Endodermal cell (in vitro differentiated cells): ENCODE measurements around the gene HARS2. TPM values are rescaled to one million over a fixed set of nuclear protein-coding genes. Genes with fewer than 3 reads are reported as not detected.
"Not testable (repeated sequence)": the region's sequence is repeated elsewhere in the genome, so short reads cannot be mapped to it uniquely, and the experiment has no call there.

Experiments
- DNase-seq: peaks from one replicate; pipeline ENCODE4 v3.0.0-alpha.2; 2017
- H3K27ac ChIP-seq: 2 replicates; pipeline ENCODE4 v1.5.1; 2013; ENCODE audit warnings: mild to moderate bottlenecking, low read depth, low read length, moderate library complexity
- H3K27me3 ChIP-seq: 2 replicates; pipeline ENCODE4 v1.6.1; 2013; ENCODE audit warnings: mild to moderate bottlenecking, low read length, moderate library complexity; ENCODE audit not compliant: insufficient read depth, control insufficient read depth, poor library complexity, severe bottlenecking
- H3K36me3 ChIP-seq: 2 replicates; pipeline ENCODE4 v1.7.0; 2013; ENCODE audit warnings: mild to moderate bottlenecking, low read length, moderate library complexity; ENCODE audit not compliant: control insufficient read depth, insufficient read depth
- H3K4me1 ChIP-seq: one replicate; pipeline ENCODE4 v1.7.0; 2013; ENCODE audit warnings: low read length; ENCODE audit not compliant: control insufficient read depth, insufficient read depth
- H3K4me3 ChIP-seq: 2 replicates; pipeline ENCODE4 v1.5.1; 2013; ENCODE audit warnings: mild to moderate bottlenecking, low read length, moderate library complexity
- H3K9ac ChIP-seq: 2 replicates; pipeline ENCODE4 v1.6.1; 2013; ENCODE audit warnings: mild to moderate bottlenecking, low read length, moderate library complexity; ENCODE audit not compliant: poor library complexity, severe bottlenecking; ENCODE audit errors: extremely low read depth
- H3K9me3 ChIP-seq: 2 replicates; pipeline ENCODE4 v1.6.1; 2013; ENCODE audit warnings: mild to moderate bottlenecking, low read length, moderate library complexity; ENCODE audit not compliant: control insufficient read depth
- H3K27ac Mint-ChIP-seq: 2 replicates; pipeline ENCODE4 v1.8.0; 2020; ENCODE audit warnings: mixed read lengths
- H3K27me3 Mint-ChIP-seq: 2 replicates; pipeline ENCODE4 v1.8.0; 2021; ENCODE audit warnings: mild to moderate bottlenecking, mixed read lengths; ENCODE audit not compliant: insufficient read depth
- H3K36me3 Mint-ChIP-seq: 2 replicates; pipeline ENCODE4 v1.8.0; 2020; ENCODE audit warnings: low read depth, mixed read lengths
- H3K4me1 Mint-ChIP-seq: 2 replicates; pipeline ENCODE4 v1.8.0; 2020; ENCODE audit warnings: mixed read lengths
- H3K4me3 Mint-ChIP-seq: 2 replicates; pipeline ENCODE4 v1.8.0; 2020; ENCODE audit warnings: mild to moderate bottlenecking, moderate library complexity, mixed read lengths
- H3K9me3 Mint-ChIP-seq: 2 replicates; pipeline ENCODE4 v1.8.0; 2020; ENCODE audit warnings: mild to moderate bottlenecking, mixed read lengths
- WGBS, 2 experiments: methylation state at CpG; one replicate each; pipeline versions ENCODE4 v1.1.5 to v1.1.7; 2013; ENCODE audit warnings: missing lambda C conversion rate in 2 of 2, mixed read lengths in 1 of 2; ENCODE audit not compliant: insufficient coverage in 1 of 2, insufficient read length in 1 of 2; 5-methylcytosine and 5-hydroxymethylcytosine counted together
- total RNA-seq, 2 donors: library from RNA; stranded (reverse); fragmentation: NEBNext Ultra II Directional in 1 of 2; extraction: Animal tissue kit (Norgen Biotek cat#: 25700) in 1 of 2; gene quantifications; 2 replicates in 1 of 2; 3 replicates in 1 of 2; pipeline ENCODE4 v1.2.1, GENCODE V29; 2021
- TF ChIP-seq, protein P1 (sequence below): fragments of 200-600 bp; sonication (generic); conservative IDR thresholded peaks from 2 replicates; pipeline ENCODE4 v1.5.0; 2021; ENCODE audit warnings: antibody characterized with exemption, mild to moderate bottlenecking

HARS2 gene
- total RNA-seq, 2 donors from 2014 or later: 30.9 to 35.5 TPM

DNA sequence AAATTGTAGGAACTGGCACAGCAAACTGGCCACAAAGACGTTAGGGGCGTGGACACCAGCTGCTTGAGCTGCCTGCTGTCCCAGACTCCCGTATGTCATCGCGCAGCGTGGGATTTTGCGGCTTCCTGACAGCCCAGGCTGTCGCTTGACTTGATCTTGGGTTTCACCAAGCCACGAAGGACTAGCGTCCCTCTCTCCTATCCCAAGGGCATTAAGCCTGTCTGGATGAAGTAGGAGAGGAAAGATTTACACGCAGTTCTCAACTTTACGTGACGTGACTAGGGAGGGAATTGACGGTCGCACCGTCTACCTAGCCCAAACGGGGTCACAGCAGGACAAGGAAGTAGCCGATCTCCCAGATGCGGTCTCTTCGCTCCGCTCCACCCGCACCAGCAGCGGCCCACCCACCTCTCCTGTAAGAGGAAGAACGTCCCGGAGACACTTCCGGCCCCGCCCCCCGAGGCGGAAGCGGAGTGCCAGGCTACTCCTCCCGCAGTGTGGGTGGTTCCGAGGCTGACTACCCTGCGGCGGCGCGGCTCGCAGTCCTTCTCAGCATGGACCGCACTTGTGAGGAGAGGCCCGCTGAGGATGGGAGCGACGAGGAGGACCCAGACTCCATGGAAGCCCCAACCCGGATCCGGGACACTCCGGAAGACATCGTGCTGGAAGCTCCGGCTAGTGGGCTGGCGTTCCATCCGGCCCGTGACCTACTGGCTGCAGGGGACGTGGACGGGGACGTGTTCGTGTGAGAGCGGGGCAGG lies 26.7 kb upstream of the HARS2 start, which contains the start of gene WDR55:
TSS of gene WDR55 (plus strand) at position 546 of the 761 bp plus-strand sequence. CDS start at position 555, 9 bp downstream.
- 1% methylated on average over 37 to 54 of the region's 54 CpGs for WGBS, 2 experiments
- peak within 1 kb of the TSS; percentile 91 for H3K27ac Mint-ChIP-seq
- H3K36me3 ChIP-seq: peaks cover 58% of the 10 kb centered on the region
- no peaks in the 10 kb centered on the region for H3K27me3 Mint-ChIP-seq
- no peaks in the 10 kb centered on the region for H3K4me1 ChIP-seq
- TF ChIP-seq, protein P1, sequence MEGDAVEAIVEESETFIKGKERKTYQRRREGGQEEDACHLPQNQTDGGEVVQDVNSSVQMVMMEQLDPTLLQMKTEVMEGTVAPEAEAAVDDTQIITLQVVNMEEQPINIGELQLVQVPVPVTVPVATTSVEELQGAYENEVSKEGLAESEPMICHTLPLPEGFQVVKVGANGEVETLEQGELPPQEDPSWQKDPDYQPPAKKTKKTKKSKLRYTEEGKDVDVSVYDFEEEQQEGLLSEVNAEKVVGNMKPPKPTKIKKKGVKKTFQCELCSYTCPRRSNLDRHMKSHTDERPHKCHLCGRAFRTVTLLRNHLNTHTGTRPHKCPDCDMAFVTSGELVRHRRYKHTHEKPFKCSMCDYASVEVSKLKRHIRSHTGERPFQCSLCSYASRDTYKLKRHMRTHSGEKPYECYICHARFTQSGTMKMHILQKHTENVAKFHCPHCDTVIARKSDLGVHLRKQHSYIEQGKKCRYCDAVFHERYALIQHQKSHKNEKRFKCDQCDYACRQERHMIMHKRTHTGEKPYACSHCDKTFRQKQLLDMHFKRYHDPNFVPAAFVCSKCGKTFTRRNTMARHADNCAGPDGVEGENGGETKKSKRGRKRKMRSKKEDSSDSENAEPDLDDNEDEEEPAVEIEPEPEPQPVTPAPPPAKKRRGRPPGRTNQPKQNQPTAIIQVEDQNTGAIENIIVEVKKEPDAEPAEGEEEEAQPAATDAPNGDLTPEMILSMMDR: no peak
- H3K9me3 Mint-ChIP-seq: no peaks in the 10 kb centered on the region
- no peaks in the 10 kb centered on the region for H3K27me3 ChIP-seq
- peaks cover 66% of the 10 kb centered on the region for H3K36me3 Mint-ChIP-seq
- peak within 1 kb of the TSS; percentile 52 for H3K9ac ChIP-seq
- peak within 1 kb of the TSS; percentile 72 for H3K27ac ChIP-seq
- peak; percentile 98 for DNase-seq
- H3K4me1 Mint-ChIP-seq: peaks cover 8% of the 10 kb centered on the region
- H3K4me3 ChIP-seq: peak within 1 kb of the TSS; percentile 87
- H3K9me3 ChIP-seq: no peaks in the 10 kb centered on the region
- H3K4me3 Mint-ChIP-seq: peak within 1 kb of the TSS; percentile 99

DNA sequence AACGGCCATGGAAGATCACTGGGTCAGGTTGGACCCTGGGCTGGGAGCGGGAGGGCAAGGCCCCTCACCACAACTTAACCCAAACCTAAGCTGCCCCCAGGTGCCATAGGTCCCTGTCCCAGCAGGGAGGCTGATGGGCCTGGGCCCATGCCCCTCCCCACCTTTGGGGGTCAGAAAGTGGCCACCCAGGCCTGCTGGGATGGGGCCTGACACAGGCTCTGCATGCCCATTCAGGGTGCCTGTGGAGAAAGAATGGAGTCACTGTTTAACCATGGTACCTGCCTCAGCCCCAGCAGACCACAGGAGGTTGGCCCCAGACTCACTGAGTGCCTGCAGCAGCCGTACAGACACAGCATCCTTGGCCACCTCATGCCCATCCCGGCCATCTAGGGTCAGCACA lies 20.2 kb upstream of the HARS2 start:
- not testable (repeated sequence) for H3K4me3 Mint-ChIP-seq, H3K9me3 ChIP-seq, H3K9ac ChIP-seq, DNase-seq, H3K4me1 ChIP-seq, H3K9me3 Mint-ChIP-seq, H3K27ac Mint-ChIP-seq, H3K4me3 ChIP-seq, H3K27ac ChIP-seq, H3K27me3 Mint-ChIP-seq, H3K27me3 ChIP-seq
- peaks cover 68% of the 10 kb centered on the region for H3K36me3 Mint-ChIP-seq
- peaks cover 50% of the 10 kb centered on the region for H3K36me3 ChIP-seq
- 100% methylated on average over 2 of the region's 4 CpGs; no CpG with 5 or more reads in 1 of the 2 experiments for WGBS, 2 experiments
- H3K4me1 Mint-ChIP-seq: peaks cover 10% of the 10 kb centered on the region

DNA sequence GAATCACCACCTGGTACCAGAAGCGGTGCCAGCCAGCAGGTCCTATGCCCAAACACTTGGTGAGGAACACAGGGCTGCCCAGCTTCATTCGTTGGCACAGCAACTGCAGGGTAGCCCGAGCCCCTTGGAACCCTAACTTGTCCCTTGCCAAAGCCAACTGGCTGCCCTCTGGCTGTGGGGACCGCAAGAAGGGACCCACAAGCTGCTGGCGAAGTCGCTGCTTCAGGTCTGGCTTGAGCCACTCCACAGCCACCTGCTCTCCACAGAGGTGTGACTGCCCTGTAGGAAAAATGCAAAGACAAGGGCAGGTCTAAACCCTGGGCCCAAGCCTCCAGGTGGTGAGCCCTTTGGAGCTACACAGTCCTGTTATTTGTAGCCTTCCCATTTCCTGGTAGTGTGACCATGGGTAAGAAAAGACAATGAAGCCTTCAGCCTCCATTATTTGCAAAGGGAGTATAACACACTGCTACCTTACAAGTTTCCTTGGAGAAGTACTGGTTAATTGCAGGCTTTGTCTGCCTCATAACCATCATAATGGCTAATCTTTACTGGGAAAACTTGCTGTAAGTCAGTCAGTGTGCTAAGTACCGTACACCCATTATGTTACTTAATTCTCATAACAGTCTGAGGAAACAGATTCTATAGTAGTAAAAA lies 19.7 kb upstream of the HARS2 start:
- Histone ChIP-seq H3K27me3 (no peaks in the 10 kb centered on the region), H3K36me3 (peaks cover 56% of the 10 kb centered on the region), H3K4me1 (no peaks in the 10 kb centered on the region), H3K27ac (no peak overlapping the region), H3K9me3 (no peaks in the 10 kb centered on the region), H3K9ac (no peak overlapping the region), H3K4me3 (no peak overlapping the region)
- 94 to 100% methylated on average over 4 to 6 of the region's 7 CpGs for WGBS, 2 experiments
- Mint-ChIP-seq H3K9me3 (no peaks in the 10 kb centered on the region), H3K36me3 (peaks cover 70% of the 10 kb centered on the region), H3K27me3 (no peaks in the 10 kb centered on the region), H3K4me1 (peaks cover 7% of the 10 kb centered on the region), H3K4me3 (no peak overlapping the region), H3K27ac (no peak overlapping the region)
- TF ChIP-seq, protein P1: no peak
- peak; percentile 48 for DNase-seq
